ENCODE results near the gene TRMT2A.

The TRMT2A gene

GRCh38 chr22:20102203-20102780, 14.7 kb downstream of the TRMT2A start:
- DNase-seq (ENCODE audit: low read depth) = no peak

- DNase-seq (ENCODE audit: low read depth) = no peak
Measured at GRCh38 chr22:20101638-20102037, 15.4 kb downstream of the TRMT2A start.

- DNase-seq (ENCODE audit: low read depth) = no peak
Measured at GRCh38 chr22:20099099-20099711, 17.8 kb downstream of the TRMT2A start.

- DNase-seq (ENCODE audit: low read depth) = no peak
Measured at GRCh38 chr22:20096574-20097420, 20.2 kb downstream of the TRMT2A start.

- DNase-seq (ENCODE audit: low read depth) = no peak
Measured at GRCh38 chr22:20095521-20095920, 21.5 kb downstream of the TRMT2A start.

- no peak for DNase-seq (ENCODE audit: low read depth)
Measured at GRCh38 chr22:20094197-20094807, 22.7 kb downstream of the TRMT2A start.

GRCh38 chr22:20093418-20094196, 23.4 kb downstream of the TRMT2A start:
- DNase-seq (ENCODE audit: low read depth) = no peak

- no peak for DNase-seq (ENCODE audit: low read depth)
Measured at GRCh38 chr22:20092477-20092854, 24.6 kb downstream of the TRMT2A start.

GRCh38 chr22:20091690-20092476, 25.1 kb downstream of the TRMT2A start:
- no peak for DNase-seq (ENCODE audit: low read depth)

- DNase-seq (ENCODE audit: low read depth) = no peak
Measured at GRCh38 chr22:20090730-20091240, 26.2 kb downstream of the TRMT2A start.

GRCh38 chr22:20089977-20090729, 26.9 kb downstream of the TRMT2A start:
- DNase-seq (ENCODE audit: low read depth) = no peak

- no peak for DNase-seq (ENCODE audit: low read depth)
Measured at GRCh38 chr22:20089226-20089976, 27.6 kb downstream of the TRMT2A start.

GRCh38 chr22:20088263-20088648, 28.8 kb downstream of the TRMT2A start:
- no peak for DNase-seq (ENCODE audit: low read depth)

- DNase-seq (ENCODE audit: low read depth) = no peak
Measured at GRCh38 chr22:20087319-20088262, 29.4 kb downstream of the TRMT2A start.

- DNase-seq (ENCODE audit: low read depth) = no peak
Measured at GRCh38 chr22:20086763-20087162, 30.3 kb downstream of the TRMT2A start.

- DNase-seq (ENCODE audit: low read depth) = no peak
Measured at GRCh38 chr22:20086101-20086599, 30.9 kb downstream of the TRMT2A start.

- DNase-seq (ENCODE audit: low read depth) = no peak
Measured at GRCh38 chr22:20085651-20086050, 31.4 kb downstream of the TRMT2A start.

All from activated gamma-delta T cell treated with anti-CD3 and anti-CD28 coated beads, Interleukin-2, amount 50 U/mL, for 16 hours (primary cell).